PFSK-1 (cell line): ENCODE results near the gene GUK1.

Experiments used
- FOXP2 ChIP-seq: optimal IDR thresholded peaks from 2 replicates; pipeline ENCODE3; 2011; ENCODE audit warnings: borderline replicate concordance, control low read depth, inconsistent platforms; ENCODE audit not compliant: insufficient read depth; ENCODE audit errors: extremely low read length, extremely low read depth
- POLR2AphosphoS5 ChIP-seq: IDR thresholded peaks from 2 replicates; pipeline ENCODE4 v1.6.1; 2012; ENCODE audit warnings: low read depth, mild to moderate bottlenecking, control low read depth, low read length, moderate library complexity
- REST ChIP-seq, 2 experiments: IDR thresholded peaks; 2 replicates each; pipeline versions ENCODE4 v1.6.1 to v1.8.0; 2011 to 2012; ENCODE audit warnings: low read depth in 2 of 2, low read length in 2 of 2, control low read depth in 1 of 2, inconsistent platforms in 1 of 2, mild to moderate bottlenecking in 1 of 2, moderate library complexity in 1 of 2; ENCODE audit not compliant: insufficient read depth in 1 of 2
- SIN3A ChIP-seq: IDR thresholded peaks from 2 replicates; pipeline ENCODE4 v1.6.1; 2012; ENCODE audit warnings: mild to moderate bottlenecking, low read length, moderate library complexity, borderline replicate concordance; ENCODE audit not compliant: insufficient read depth
- TAF1 ChIP-seq: IDR thresholded peaks from 2 replicates; pipeline ENCODE4 v1.6.1; 2012; ENCODE audit warnings: low read length, control low read depth, borderline replicate concordance; ENCODE audit not compliant: insufficient read depth

Gene GUK1

DNA sequence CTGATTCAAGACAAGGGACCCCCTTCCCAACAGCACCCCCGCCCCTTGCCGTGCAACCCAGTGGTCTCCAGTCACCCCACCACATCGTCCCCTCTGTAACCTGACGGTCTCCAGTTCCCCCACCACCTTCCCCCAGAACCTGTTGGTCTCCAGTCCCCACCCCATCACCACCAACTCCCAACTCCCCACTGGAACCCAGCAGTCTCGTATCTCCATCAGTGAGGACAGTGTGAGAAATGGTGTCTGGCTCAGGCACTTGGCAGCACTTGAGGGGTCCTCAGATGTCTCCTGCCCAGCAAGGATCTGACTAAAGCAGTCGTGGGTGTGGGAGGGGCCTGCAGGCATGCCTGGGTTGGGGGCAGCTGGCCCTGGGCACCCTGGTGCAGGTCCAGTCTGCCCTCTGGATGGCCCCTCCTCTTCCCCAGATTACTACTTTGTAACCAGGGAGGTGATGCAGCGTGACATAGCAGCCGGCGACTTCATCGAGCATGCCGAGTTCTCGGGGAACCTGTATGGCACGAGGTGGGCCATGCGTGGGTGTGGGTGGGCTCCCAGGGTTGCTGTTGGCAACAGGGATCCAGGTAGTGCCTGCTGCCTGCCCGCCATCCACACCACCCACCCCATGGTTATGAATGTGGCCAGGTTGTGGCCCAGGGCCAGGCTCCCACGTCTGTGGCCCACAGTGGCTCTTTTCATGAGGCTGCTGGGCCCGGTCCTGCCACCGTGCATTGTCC, 6.5 kb downstream of the GUK1 start:
- TF ChIP-seq POLR2AphosphoS5 (no peak), REST (IDR thresholded peaks at IDR 0.05; ENCODE audit: insufficient read depth in 1 of 2, low read depth in 2 of 2, low read length in 2 of 2) (no peak), SIN3A (no peak), TAF1 (no peak), FOXP2 (no peak)

DNA sequence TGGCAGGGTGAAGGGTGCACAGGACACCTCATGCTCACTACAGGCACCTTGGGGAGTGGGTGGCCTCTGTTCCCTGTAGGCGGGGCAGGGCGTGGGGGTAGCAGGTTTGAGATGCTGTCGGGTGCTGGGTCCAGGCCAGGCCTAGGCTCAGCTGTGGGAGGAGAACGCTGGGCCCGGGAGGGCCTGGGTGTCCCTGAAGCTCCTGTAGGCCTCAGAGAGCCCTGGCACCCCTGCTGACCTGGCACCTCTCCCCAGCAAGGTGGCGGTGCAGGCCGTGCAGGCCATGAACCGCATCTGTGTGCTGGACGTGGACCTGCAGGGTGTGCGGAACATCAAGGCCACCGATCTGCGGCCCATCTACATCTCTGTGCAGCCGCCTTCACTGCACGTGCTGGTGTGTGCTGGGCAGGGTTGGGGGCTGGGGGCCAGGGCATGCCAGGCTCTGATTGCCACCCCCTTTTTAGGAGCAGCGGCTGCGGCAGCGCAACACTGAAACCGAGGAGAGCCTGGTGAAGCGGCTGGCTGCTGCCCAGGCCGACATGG, 7.1 kb downstream of the GUK1 start:
- TF ChIP-seq SIN3A (no peak), POLR2AphosphoS5 (no peak), REST (IDR thresholded peaks at IDR 0.05; ENCODE audit: insufficient read depth in 1 of 2, low read depth in 2 of 2, low read length in 2 of 2) (no peak), TAF1 (no peak), FOXP2 (no peak)

- TF ChIP-seq REST (IDR thresholded peaks at IDR 0.05; ENCODE audit: insufficient read depth in 1 of 2, low read depth in 2 of 2, low read length in 2 of 2) = no peak
- TF ChIP-seq TAF1 = no peak
- TF ChIP-seq FOXP2 = no peak
- TF ChIP-seq SIN3A = no peak
- no peak for TF ChIP-seq POLR2AphosphoS5
Measured at GRCh38 chr1:228147768-228148167, 7.7 kb downstream of the GUK1 start.

DNA sequence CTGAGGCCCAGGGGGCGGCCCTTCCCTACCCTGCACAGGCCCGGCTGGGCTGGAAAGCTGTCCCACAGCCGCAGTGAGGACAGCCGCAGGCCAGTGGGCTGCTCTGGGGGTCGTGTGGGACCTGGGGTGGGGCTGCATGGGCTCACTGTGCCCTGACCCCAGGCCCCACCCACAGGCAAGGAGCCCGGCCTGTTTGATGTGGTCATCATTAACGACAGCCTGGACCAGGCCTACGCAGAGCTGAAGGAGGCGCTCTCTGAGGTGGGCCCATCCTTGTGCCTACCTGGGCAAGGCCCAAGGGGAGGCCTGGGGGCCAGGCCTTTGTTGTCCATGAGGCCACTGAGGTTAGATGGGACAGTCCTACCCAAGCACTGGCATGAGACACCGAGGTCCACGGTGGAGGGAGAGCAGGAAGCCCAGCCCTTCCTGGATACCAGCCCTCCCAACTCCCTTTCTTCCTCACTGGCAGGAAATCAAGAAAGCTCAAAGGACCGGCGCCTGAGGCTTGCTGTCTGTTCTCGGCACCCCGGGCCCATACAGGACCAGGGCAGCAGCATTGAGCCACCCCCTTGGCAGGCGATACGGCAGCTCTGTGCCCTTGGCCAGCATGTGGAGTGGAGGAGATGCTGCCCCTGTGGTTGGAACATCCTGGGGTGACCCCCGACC, 8.2 kb downstream of the GUK1 start:
- no peak for TF ChIP-seq FOXP2
- no peak for TF ChIP-seq POLR2AphosphoS5
- no peak for TF ChIP-seq SIN3A

DNA sequence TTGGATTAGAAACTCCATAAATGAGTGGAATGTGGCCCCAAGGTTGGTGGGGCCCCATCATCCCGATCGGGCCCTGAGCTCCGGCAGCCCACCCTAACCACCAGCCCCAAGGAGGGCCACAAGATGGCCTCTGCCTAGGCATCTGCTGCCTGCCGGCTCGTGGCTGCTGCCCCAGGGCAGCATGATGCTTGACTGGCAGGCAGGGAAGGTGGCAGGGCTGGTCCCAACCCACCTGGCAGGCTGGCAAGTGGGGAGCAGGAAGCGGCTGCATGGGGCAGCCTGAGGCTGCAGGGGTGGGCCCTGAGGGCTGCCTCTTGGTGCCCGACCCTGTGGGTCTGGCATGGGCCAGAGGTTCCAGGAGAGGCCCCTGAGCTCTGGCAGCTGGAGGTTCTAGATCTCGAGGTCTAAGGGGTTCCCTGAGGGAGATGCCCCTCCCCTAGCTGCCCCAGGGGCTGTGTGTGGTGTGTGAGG, 8.9 kb downstream of the GUK1 start:
- TF ChIP-seq SIN3A (no peak), POLR2AphosphoS5 (no peak), FOXP2 (no peak), TAF1 (no peak), REST (IDR thresholded peaks at IDR 0.05; ENCODE audit: insufficient read depth in 1 of 2, low read depth in 2 of 2, low read length in 2 of 2) (no peak)
